Activated CD4-positive, CD25-positive, alpha-beta regulatory T cell (primary cell): ENCODE data around the gene LHX2.

Experiments
- DNase-seq, 4 experiments: peaks; one replicate each; lab custom pipeline; 2025; lab: John Stamatoyannopoulos, UW

The LHX2 gene

GRCh38 chr9:123999661-124000060 lies 11.9 kb upstream of the LHX2 start:
- no peak for DNase-seq

GRCh38 chr9:124000161-124000783 lies 11.3 kb upstream of the LHX2 start:
- DNase-seq = no peak

GRCh38 chr9:124000784-124001457 lies 10.6 kb upstream of the LHX2 start:
- no peak for DNase-seq

- no peak for DNase-seq
These were observed 10.1 kb upstream of the LHX2 start for GRCh38 chr9:124001458-124001799.

GRCh38 chr9:124001866-124002525 lies 9.6 kb upstream of the LHX2 start:
- no peak for DNase-seq

- no peak for DNase-seq
These were observed 7.8 kb upstream of the LHX2 start for GRCh38 chr9:124003636-124004349.

- DNase-seq = no peak
These were observed 7.0 kb upstream of the LHX2 start for GRCh38 chr9:124004593-124004992.

- DNase-seq = no peak
These were observed 6.4 kb upstream of the LHX2 start for GRCh38 chr9:124005029-124005771.

- no peak for DNase-seq
These were observed 4.9 kb upstream of the LHX2 start for GRCh38 chr9:124006448-124007361.

GRCh38 chr9:124007565-124008302 lies 3.8 kb upstream of the LHX2 start:
- no peak for DNase-seq

- DNase-seq = no peak
These were observed 3.3 kb upstream of the LHX2 start for GRCh38 chr9:124008303-124008693.

- no peak for DNase-seq
These were observed 2.7 kb upstream of the LHX2 start for GRCh38 chr9:124008694-124009530.

GRCh38 chr9:124009531-124010217 lies 1.9 kb upstream of the LHX2 start:
- DNase-seq = no peak

- no peak for DNase-seq
These were observed 1.3 kb upstream of the LHX2 start for GRCh38 chr9:124010303-124010664.

- DNase-seq = no peak
These were observed 775 bp upstream of the LHX2 start for GRCh38 chr9:124010665-124011321.

- no peak for DNase-seq
These were observed 1.1 kb downstream of the LHX2 start for GRCh38 chr9:124012368-124013301.
